Measurements from ENCODE around the gene SCML1. TPM values are rescaled to one million over a fixed set of nuclear protein-coding genes. Genes with fewer than 3 reads are reported as not detected.

SCML1 gene
- total and polyA plus RNA-seq, 2 of the 8 experiments (the other 6 are each of a cell fraction or from before 2014, with no cell fraction given) = 2.2 to 2.5 TPM

DNA sequence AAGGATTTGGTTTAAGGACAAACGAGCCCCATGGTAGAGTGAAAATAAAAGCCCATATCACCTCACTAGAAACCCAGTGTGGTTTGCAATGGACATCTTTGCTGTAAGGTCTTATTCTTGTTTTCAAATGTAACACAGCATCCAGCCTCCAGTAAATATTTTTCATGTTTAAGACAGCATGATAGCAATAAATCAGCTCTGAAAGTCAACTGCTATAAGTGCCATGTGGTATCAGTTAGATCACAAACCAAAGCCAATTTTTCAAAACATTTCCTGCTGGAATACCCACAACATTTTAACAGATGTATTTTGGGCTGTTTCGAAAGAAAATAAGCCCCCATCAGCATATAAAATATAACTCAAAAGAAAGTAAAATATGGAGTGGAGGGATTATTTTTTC, 24.0 kb upstream of the SCML1 start:
- H3K9ac ChIP-seq (replicated peaks in 1 of 4; ENCODE audit: extremely low read depth in 1 of 4, low read depth in 3 of 4, low read length in 3 of 4) = no peak overlapping the region
- H3K4me1 ChIP-seq (replicated peaks in 1 of 4; ENCODE audit: control insufficient read depth in 3 of 4, insufficient read depth in 4 of 4, low read length in 3 of 4) = no peaks in the 10 kb centered on the region
- TF ChIP-seq SP2 (IDR thresholded peaks at IDR 0.05; ENCODE audit: low read length) (no peak), RXRA (IDR thresholded peaks at IDR 0.05; ENCODE audit: insufficient read depth, low read depth, low read length) (no peak), SRF (IDR thresholded peaks at IDR 0.05; ENCODE audit: low read depth, low read length) (no peak), SUZ12 (IDR thresholded peaks at IDR 0.05; ENCODE audit: low read length) (no peak), SIN3A (conservative IDR thresholded peaks at IDR 0.05 in 1 of 2, IDR thresholded peaks at IDR 0.05 in 1 of 2; ENCODE audit: low read depth in 1 of 2, low read length in 2 of 2) (no peak), TAF7 (optimal IDR thresholded peaks at IDR 0.05; ENCODE audit: borderline replicate concordance, low read depth, low read length) (no peak), RNF2 (IDR thresholded peaks at IDR 0.05; ENCODE audit: borderline replicate concordance, low read depth, low read length, missing control alignments, poor library complexity, severe bottlenecking) (no peak), SP1 (IDR thresholded peaks at IDR 0.05; ENCODE audit: low read depth, low read length) (no peak), NANOG (IDR thresholded peaks at IDR 0.05; ENCODE audit: insufficient read depth, low read depth, low read length, poor library complexity, severe bottlenecking) (no peak), KDM5A (IDR thresholded peaks at IDR 0.05; ENCODE audit: low read length) (no peak)
- TF ChIP-seq, protein P1, sequence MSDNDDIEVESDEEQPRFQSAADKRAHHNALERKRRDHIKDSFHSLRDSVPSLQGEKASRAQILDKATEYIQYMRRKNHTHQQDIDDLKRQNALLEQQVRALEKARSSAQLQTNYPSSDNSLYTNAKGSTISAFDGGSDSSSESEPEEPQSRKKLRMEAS (IDR thresholded peaks at IDR 0.05) = no peak
- TF ChIP-seq, protein P2, sequence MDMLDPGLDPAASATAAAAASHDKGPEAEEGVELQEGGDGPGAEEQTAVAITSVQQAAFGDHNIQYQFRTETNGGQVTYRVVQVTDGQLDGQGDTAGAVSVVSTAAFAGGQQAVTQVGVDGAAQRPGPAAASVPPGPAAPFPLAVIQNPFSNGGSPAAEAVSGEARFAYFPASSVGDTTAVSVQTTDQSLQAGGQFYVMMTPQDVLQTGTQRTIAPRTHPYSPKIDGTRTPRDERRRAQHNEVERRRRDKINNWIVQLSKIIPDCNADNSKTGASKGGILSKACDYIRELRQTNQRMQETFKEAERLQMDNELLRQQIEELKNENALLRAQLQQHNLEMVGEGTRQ (IDR thresholded peaks at IDR 0.05; ENCODE audit: low read length) = no peak

More for the DNA sequence above, 24.0 kb upstream of the SCML1 start:
- ChIA-PET POLR2A (ENCODE audit: partially characterized antibody) (no interaction called here), CTCF (ENCODE audit: partially characterized antibody) (no interaction called here)
- DNase-seq (ENCODE audit: low read depth in 1 of 2, low spot score in 2 of 2) (no peak), FAIRE-seq (no peak)
- Histone ChIP-seq H3K9me3 (ENCODE audit: insufficient read depth in 2 of 2, low read depth in 1 of 2, low read length in 1 of 2) (no peaks in the 10 kb centered on the region), H2BK20ac (ENCODE audit: low read length) (no peak overlapping the region), H3K4me2 (ENCODE audit: insufficient read depth in 1 of 2, low read depth in 2 of 2, low read length in 2 of 2) (no peak overlapping the region), H4K8ac (ENCODE audit: extremely low read depth, insufficient read depth, low read length) (no peak overlapping the region), H4K91ac (replicated peaks; ENCODE audit: insufficient read length, low read length) (no peak overlapping the region), H3K56ac (replicated peaks; ENCODE audit: insufficient read length, low read depth, low read length) (no peak overlapping the region), H3K27ac (ENCODE audit: low read depth, low read length) (no peak overlapping the region), H3K4ac (replicated peaks; ENCODE audit: insufficient read length, low read depth, low read length) (no peak overlapping the region), H3K79me1 (ENCODE audit: low read depth, low read length) (no peaks in the 10 kb centered on the region), H2BK5ac (ENCODE audit: low read depth, low read length) (no peak overlapping the region), H3K79me2 (ENCODE audit: control insufficient read depth in 1 of 2, insufficient read depth in 2 of 2, low read length in 2 of 2) (no peaks in the 10 kb centered on the region), H2BK15ac (ENCODE audit: low read length) (no peak overlapping the region), H2AK5ac (ENCODE audit: low read depth, low read length) (no peak overlapping the region), H3K27me3 (replicated peaks in 1 of 4; ENCODE audit: control insufficient read depth in 3 of 4, extremely low read depth in 1 of 4, insufficient read depth in 3 of 4, low read length in 3 of 4) (no peaks in the 10 kb centered on the region; a peak in 2 of 7 replicates), H2AFZ (ENCODE audit: low read length) (no peak overlapping the region), H3K23ac (ENCODE audit: insufficient read length) (no peak overlapping the region), H4K20me1 (replicated peaks in 1 of 2; ENCODE audit: control insufficient read depth in 1 of 2, insufficient read depth in 2 of 2, low read length in 2 of 2) (no peaks in the 10 kb centered on the region), H3K18ac (ENCODE audit: extremely low read depth, low read length) (no peak overlapping the region), H3K4me3 (ENCODE audit: extremely low read depth in 1 of 4, insufficient read depth in 2 of 4, low read depth in 3 of 4, low read length in 4 of 4) (no peak overlapping the region), H3K23me2 (ENCODE audit: low read depth, low read length) (no peaks in the 10 kb centered on the region), H2BK120ac (replicated peaks; ENCODE audit: low read depth, low read length) (no peak overlapping the region), H4K5ac (ENCODE audit: insufficient read length, low read depth, low read length) (no peak overlapping the region), H3K36me3 (ENCODE audit: control insufficient read depth in 2 of 4, insufficient read depth in 4 of 4, low read length in 3 of 4) (no peaks in the 10 kb centered on the region), H2BK12ac (ENCODE audit: low read depth, low read length) (no peak overlapping the region), H3K14ac (ENCODE audit: insufficient read length) (no peak overlapping the region)
- WGBS, 2 experiments (ENCODE audit: extremely low coverage in 1 of 2, insufficient coverage in 1 of 2, insufficient read length in 1 of 2, insufficient replicate concordance in 2 of 2, low coverage in 1 of 2, low lambda C conversion rate in 2 of 2, missing lambda C conversion rate in 1 of 2) = 54% methylated on average over 2 of the region's 2 CpGs; no CpG with 5 or more reads in 1 of the 2 experiments
